SK-N-DZ (cell line): ENCODE data around the gene LACRT.
A peak's percentile ranks its signal among the peaks of the same experiment; 100 is the strongest.

Experiments used
- DNase-seq: peaks from one replicate; pipeline ENCODE4 v3.0.0-alpha.2; 2015; ENCODE audit warnings: low spot score

LACRT gene

GRCh38 chr12:54602661-54603060 lies 32.0 kb downstream of the LACRT start:
- no peak for DNase-seq

- no peak for DNase-seq
Observed at GRCh38 chr12:54601841-54602240, 32.9 kb downstream of the LACRT start.

- no peak for DNase-seq
Observed at GRCh38 chr12:54598970-54599369, 35.7 kb downstream of the LACRT start.

GRCh38 chr12:54596526-54596946 lies 38.2 kb downstream of the LACRT start:
- DNase-seq = peak; percentile 55

- no peak for DNase-seq
Observed at GRCh38 chr12:54595471-54595870, 39.2 kb downstream of the LACRT start.

GRCh38 chr12:54593725-54594124 lies 41.0 kb downstream of the LACRT start:
- no peak for DNase-seq

GRCh38 chr12:54593135-54593534 lies 41.6 kb downstream of the LACRT start:
- no peak for DNase-seq

GRCh38 chr12:54592316-54592715 lies 42.4 kb downstream of the LACRT start:
- no peak for DNase-seq

- no peak for DNase-seq
Observed at GRCh38 chr12:54590978-54591591, 43.6 kb downstream of the LACRT start.

- no peak for DNase-seq
Observed at GRCh38 chr12:54589964-54590363, 44.7 kb downstream of the LACRT start.

GRCh38 chr12:54588890-54589267 lies 45.8 kb downstream of the LACRT start:
- DNase-seq = no peak

- no peak for DNase-seq
Observed at GRCh38 chr12:54588110-54588889, 46.4 kb downstream of the LACRT start, which contains the start of gene PPP1R1A. Gene PPP1R1A (minus strand): TSS chr12:54588659. CDS start chr12:54588488, 171 bp downstream.

GRCh38 chr12:54587315-54587873 lies 47.3 kb downstream of the LACRT start:
- DNase-seq = no peak

- no peak for DNase-seq
Observed at GRCh38 chr12:54586620-54587019, 48.1 kb downstream of the LACRT start.

- DNase-seq = no peak
Observed at GRCh38 chr12:54585243-54585642, 49.5 kb downstream of the LACRT start.

- no peak for DNase-seq
Observed at GRCh38 chr12:54584128-54584527, 50.6 kb downstream of the LACRT start.

GRCh38 chr12:54583726-54584125 lies 51.0 kb downstream of the LACRT start:
- DNase-seq = no peak

- no peak for DNase-seq
Observed at GRCh38 chr12:54581412-54581811, 53.3 kb downstream of the LACRT start.
